Cardiac muscle cell (in vitro differentiated cells and primary cell): ENCODE data around the gene MAP4K3. TPM values are rescaled to one million over a fixed set of nuclear protein-coding genes. Genes with fewer than 3 reads are reported as not detected.

ENCODE experiments used
- DNase-seq, 2 donors: peaks; one replicate each; pipeline versions ENCODE4 v3.0.0 to v3.0.0-alpha.2; 2010 to 2017; ENCODE audit warnings: low read depth in 1 of 2, low spot score in 1 of 2
- H3K27ac ChIP-seq: fragments of 200-600 bp; sonication (generic); 2 replicates; pipeline ENCODE4 v1.5.1; 2016
- H3K27me3 ChIP-seq: fragments of 200-600 bp; sonication (generic); 2 replicates; pipeline ENCODE4 v1.6.0; 2016; ENCODE audit warnings: control low read depth
- H3K36me3 ChIP-seq: fragments of 200-600 bp; sonication (generic); 2 replicates; pipeline ENCODE4 v1.5.1; 2016; ENCODE audit warnings: control low read depth
- H3K4me1 ChIP-seq: fragments of 200-600 bp; sonication (generic); 2 replicates; pipeline ENCODE4 v1.8.1; 2017; ENCODE audit warnings: low read depth, mild to moderate bottlenecking, mixed run types
- H3K4me3 ChIP-seq: fragments of 200-600 bp; sonication (generic); 2 replicates; pipeline ENCODE4 v1.5.1; 2016; ENCODE audit warnings: mild to moderate bottlenecking
- H3K9me3 ChIP-seq: fragments of 200-600 bp; sonication (generic); 2 replicates; pipeline ENCODE4 v1.5.1; 2017; ENCODE audit warnings: low read depth, mild to moderate bottlenecking, control low read depth
- polyA plus RNA-seq: library from polyadenylated mRNA; unstranded; fragments of >200 nt; fragmentation: Nextera tagmentation; extraction: Ambion mirVana; gene quantifications from 2 replicates; pipeline ENCODE4 v1.2.1, GENCODE V29; 2016
- total RNA-seq: library from RNA; depleted of rRNA; stranded (reverse); fragments of >200 nt; gene quantifications from 2 replicates; pipeline ENCODE4 v1.2.3, GENCODE V29; 2016
- TF ChIP-seq, protein P1 (sequence below): IDR thresholded peaks from 2 replicates; pipeline ENCODE4 v1.5.1; 2012; ENCODE audit warnings: low read depth, mild to moderate bottlenecking, low read length

MAP4K3 gene
- total and polyA plus RNA-seq, 2 experiments from 2014 or later, result 34.6 to 56.7 TPM

GRCh38 chr2:39416140-39416539 lies 20.9 kb downstream of the MAP4K3 start:
- H3K9me3 ChIP-seq, result no peaks in the 10 kb centered on the region
- H3K4me3 ChIP-seq, result no peak overlapping the region
- H3K27ac ChIP-seq, result no peak overlapping the region
- H3K4me1 ChIP-seq, result peaks cover 55% of the 10 kb centered on the region
- TF ChIP-seq, protein P1, sequence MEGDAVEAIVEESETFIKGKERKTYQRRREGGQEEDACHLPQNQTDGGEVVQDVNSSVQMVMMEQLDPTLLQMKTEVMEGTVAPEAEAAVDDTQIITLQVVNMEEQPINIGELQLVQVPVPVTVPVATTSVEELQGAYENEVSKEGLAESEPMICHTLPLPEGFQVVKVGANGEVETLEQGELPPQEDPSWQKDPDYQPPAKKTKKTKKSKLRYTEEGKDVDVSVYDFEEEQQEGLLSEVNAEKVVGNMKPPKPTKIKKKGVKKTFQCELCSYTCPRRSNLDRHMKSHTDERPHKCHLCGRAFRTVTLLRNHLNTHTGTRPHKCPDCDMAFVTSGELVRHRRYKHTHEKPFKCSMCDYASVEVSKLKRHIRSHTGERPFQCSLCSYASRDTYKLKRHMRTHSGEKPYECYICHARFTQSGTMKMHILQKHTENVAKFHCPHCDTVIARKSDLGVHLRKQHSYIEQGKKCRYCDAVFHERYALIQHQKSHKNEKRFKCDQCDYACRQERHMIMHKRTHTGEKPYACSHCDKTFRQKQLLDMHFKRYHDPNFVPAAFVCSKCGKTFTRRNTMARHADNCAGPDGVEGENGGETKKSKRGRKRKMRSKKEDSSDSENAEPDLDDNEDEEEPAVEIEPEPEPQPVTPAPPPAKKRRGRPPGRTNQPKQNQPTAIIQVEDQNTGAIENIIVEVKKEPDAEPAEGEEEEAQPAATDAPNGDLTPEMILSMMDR, result no peak
- no peaks in the 10 kb centered on the region for H3K27me3 ChIP-seq
- DNase-seq, result peak in 1 of 2 donors; percentile 66
- H3K36me3 ChIP-seq, result no peaks in the 10 kb centered on the region

DNA sequence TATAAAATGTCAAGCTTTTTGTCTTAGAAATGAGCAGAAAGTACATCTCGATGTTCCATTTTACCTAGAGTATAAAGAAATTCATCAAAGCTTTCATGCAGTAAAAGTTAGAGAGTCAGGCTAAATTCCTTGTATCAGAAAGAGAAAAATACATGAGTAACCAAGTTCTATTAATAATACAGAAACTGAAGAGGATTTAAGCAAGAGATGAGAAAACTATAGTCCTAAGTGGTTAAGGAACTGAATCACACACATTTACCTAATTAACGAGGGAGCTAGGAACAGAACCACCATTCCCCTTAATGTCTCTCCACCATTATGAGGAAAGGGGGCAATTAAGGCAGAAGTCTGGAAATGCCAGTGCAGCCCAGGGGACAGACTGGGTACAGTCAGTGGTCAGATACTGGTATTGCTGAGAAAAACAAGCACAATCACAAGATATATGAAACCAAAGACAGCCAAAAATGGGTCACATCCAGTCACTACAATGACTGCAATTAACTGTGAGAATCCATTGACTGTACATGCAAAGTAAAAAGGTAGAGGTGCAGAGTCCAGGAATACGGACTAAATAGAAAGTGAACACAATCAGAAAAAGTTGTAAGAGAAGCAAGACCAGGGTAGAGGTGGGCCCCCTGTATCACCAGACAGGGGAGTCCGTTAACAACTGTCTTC lies 23.9 kb downstream of the MAP4K3 start:
- DNase-seq, result no peak
- H3K9me3 ChIP-seq, result no peaks in the 10 kb centered on the region
- peaks cover 57% of the 10 kb centered on the region for H3K4me1 ChIP-seq
- no peaks in the 10 kb centered on the region for H3K36me3 ChIP-seq
- no peak overlapping the region for H3K27ac ChIP-seq
- H3K4me3 ChIP-seq, result no peak overlapping the region
- H3K27me3 ChIP-seq, result no peaks in the 10 kb centered on the region
- TF ChIP-seq, protein P1, result no peak

DNA sequence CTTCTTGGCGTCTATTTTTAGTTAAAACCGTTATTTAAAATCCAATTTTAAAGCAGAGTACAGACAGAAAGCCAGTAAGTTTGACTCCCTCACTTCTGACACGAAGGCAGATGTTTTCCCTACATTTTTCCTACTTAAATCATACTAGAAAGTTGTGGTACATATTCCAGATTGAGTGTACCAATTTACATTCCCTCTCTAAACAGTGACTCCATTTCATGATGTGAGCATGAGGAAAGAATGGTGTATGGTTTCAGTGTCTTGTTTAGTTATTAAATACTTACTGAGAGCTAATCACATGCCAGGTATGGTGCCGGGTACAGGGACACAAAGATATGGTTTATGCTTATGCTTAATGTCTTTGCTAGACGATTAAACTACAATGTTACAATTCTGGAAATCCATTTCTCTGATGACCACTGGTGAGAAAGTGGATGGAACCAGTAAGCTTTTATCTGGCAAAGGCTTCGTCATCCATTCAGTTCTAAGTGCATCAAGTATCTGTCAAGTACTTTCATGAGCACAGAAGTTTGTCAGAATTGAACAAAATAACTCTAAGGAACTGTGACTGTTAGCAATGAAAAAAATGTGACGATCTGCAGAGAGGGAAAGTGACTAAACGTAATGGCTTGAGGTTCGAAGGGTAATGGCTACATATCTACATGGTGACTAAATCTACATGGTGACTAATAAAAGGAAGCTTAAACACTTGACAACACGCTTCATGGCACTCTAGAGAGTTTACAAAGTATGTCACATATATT lies 25.7 kb downstream of the MAP4K3 start:
- Histone ChIP-seq H3K9me3 (no peaks in the 10 kb centered on the region), H3K4me1 (peaks cover 55% of the 10 kb centered on the region), H3K4me3 (no peak overlapping the region), H3K27me3 (no peaks in the 10 kb centered on the region), H3K36me3 (no peaks in the 10 kb centered on the region), H3K27ac (peak overlapping the region; percentile 10)
- peak in 1 of 2 donors; percentile 60 for DNase-seq
- TF ChIP-seq, protein P1, result no peak

GRCh38 chr2:39409697-39410389 lies 27.2 kb downstream of the MAP4K3 start:
- H3K4me1 ChIP-seq, result peaks cover 59% of the 10 kb centered on the region
- H3K9me3 ChIP-seq, result no peaks in the 10 kb centered on the region
- DNase-seq, result peak in 1 of 2 donors; percentile 27
- H3K4me3 ChIP-seq, result no peak overlapping the region
- no peaks in the 10 kb centered on the region for H3K36me3 ChIP-seq
- no peaks in the 10 kb centered on the region for H3K27me3 ChIP-seq
- no peak overlapping the region for H3K27ac ChIP-seq
- TF ChIP-seq, protein P1, result no peak

DNA sequence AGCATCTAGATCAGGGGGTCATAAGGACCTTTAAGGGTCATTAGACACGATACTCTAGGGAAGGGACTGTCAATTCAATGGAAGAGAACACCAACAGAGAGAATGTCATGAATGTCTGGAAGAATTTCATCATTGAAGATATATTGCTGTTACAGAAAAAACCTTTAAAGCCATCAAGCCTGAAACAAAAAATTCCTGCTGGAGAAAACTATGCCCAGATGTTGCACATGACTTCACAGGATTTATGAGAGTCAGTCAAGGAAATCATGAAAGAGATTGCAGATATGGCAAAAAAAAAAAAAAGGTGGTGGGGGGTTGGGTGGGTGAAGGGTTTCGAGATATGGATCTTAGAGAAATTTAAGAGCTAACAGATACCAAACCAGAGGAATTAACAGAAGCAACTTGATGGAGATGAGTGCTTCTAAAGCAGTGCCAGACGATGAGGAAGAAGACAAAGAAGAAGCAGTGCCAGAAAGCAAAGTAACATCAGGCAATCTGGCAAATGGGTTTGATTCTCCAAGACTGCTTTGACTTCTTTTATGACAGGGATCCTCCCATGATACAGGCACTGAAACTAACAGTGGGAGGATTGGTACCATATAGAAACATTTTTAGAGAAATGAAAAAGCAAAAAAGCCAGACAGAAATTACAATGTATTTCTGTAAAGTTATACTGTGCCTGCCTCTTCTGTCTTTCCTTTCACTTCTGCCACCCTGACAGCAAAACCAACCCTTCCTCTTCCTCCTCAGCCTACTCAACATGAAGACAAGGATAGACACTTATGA lies 28.5 kb downstream of the MAP4K3 start:
- Histone ChIP-seq H3K27me3 (no peaks in the 10 kb centered on the region), H3K4me3 (no peak overlapping the region), H3K36me3 (no peaks in the 10 kb centered on the region), H3K27ac (no peak overlapping the region), H3K9me3 (no peaks in the 10 kb centered on the region), H3K4me1 (peaks cover 54% of the 10 kb centered on the region)
- no peak for DNase-seq
- TF ChIP-seq, protein P1, result no peak
